GM23248 (cell line): ENCODE data around the gene PRKCE.

Experiments used
- EZH2 ChIP-seq: fragments of 200-600 bp; sonication (generic); IDR thresholded peaks from 2 replicates; pipeline ENCODE4 v1.6.1; 2018; ENCODE audit warnings: antibody characterized with exemption, mild to moderate bottlenecking; ENCODE audit not compliant: insufficient read depth, poor library complexity, severe bottlenecking
- EZH2phosphoT487 ChIP-seq: fragments of 200-600 bp; sonication (generic); IDR thresholded peaks from 2 replicates; pipeline ENCODE4 v1.6.1; 2018; ENCODE audit warnings: antibody characterized with exemption, moderate library complexity, mild to moderate bottlenecking, low read depth; ENCODE audit not compliant: insufficient read depth

GRCh38 chr2:45771261-45771660, 119.8 kb downstream of the PRKCE start:
- TF ChIP-seq EZH2: no peak
- TF ChIP-seq EZH2phosphoT487: no peak
